ENCODE results near the gene RTBDN. TPM values are rescaled to one million over a fixed set of nuclear protein-coding genes. Genes with fewer than 3 reads are reported as not detected.

RTBDN gene
- total and polyA plus RNA-seq, 12 donors: not detected

GRCh38 chr19:12815088-12815487, 19.3 kb downstream of the RTBDN start:
- Histone ChIP-seq H3K4me3 (no peak overlapping the region), H3K9me3 (no peaks in the 10 kb centered on the region), H3K27me3 (no peaks in the 10 kb centered on the region), H3K4me1 (no peaks in the 10 kb centered on the region), H3K36me3 (peaks cover 0 to 42% (median 6%) of the 10 kb centered on the region in 9 donors), H3K27ac (no peak overlapping the region)
- TF ChIP-seq CTCF (IDR thresholded peaks at IDR 0.05): no peak
- intact Hi-C loops (cut with DNase I): loop anchor here in 1 of 10 donors (5.0 kb wide), 1 partner anchor 47 kb away; no protein-coding TSS in a partner anchor
- DNase-seq: no peak
- 94 to 96% methylated on average over 7 of the region's 7 CpGs for WGBS, 2 donors
- no peak for ATAC-seq

GRCh38 chr19:12806242-12807081, 27.9 kb downstream of the RTBDN start, which contains the start of gene RNASEH2A:
RNASEH2A (plus strand) TSS chr19:12806584; CDS start chr19:12806674, 90 bp downstream.
- ATAC-seq: peak; percentile 80 to 94 (median 92)
- peaks cover 6 to 26% (median 17%) of the 10 kb centered on the region in 9 donors for H3K4me1 ChIP-seq
- H3K9me3 ChIP-seq: no peaks in the 10 kb centered on the region
- peak; percentile 89 to 92 for DNase-seq
- TF ChIP-seq CTCF (IDR thresholded peaks at IDR 0.05): peak in 2 of 9 donors; percentile 10 to 21
- intact Hi-C loops (cut with DNase I): loop anchor here in 2 of 10 donors (5.0 to 10.0 kb wide), 2 partner anchors 36 to 102 kb away; no protein-coding TSS in a partner anchor
- H3K27ac ChIP-seq: peak within 1 kb of the TSS in 9 of 10 donors; percentile 41 to 81 (median 66)
- 4% methylated on average over 61 to 66 of the region's 66 CpGs for WGBS, 2 donors
- H3K27me3 ChIP-seq: peaks cover 0 to 12% (median 0%) of the 10 kb centered on the region in 7 donors
- peaks cover 0 to 33% (median 0%) of the 10 kb centered on the region in 9 donors for H3K36me3 ChIP-seq
- H3K4me3 ChIP-seq: peak within 1 kb of the TSS; percentile 27 to 80 (median 62)

GRCh38 chr19:12804051-12804450, 30.3 kb downstream of the RTBDN start:
- H3K4me3 ChIP-seq: no peak overlapping the region
- no peak for ATAC-seq
- no peaks in the 10 kb centered on the region for H3K9me3 ChIP-seq
- no peak overlapping the region for H3K27ac ChIP-seq
- peaks cover 6 to 42% (median 32%) of the 10 kb centered on the region in 9 donors for H3K4me1 ChIP-seq
- H3K36me3 ChIP-seq: peaks cover 0 to 28% (median 11%) of the 10 kb centered on the region in 9 donors
- 93 to 94% methylated on average over 26 of the region's 26 CpGs for WGBS, 2 donors
- no peak for TF ChIP-seq CTCF (IDR thresholded peaks at IDR 0.05)
- no peak for DNase-seq
- intact Hi-C loops (cut with DNase I): loop anchor here in 3 of 10 donors (5.0 to 10.0 kb wide), 2 partner anchors 37 to 99 kb away; no protein-coding TSS in a partner anchor
- peaks cover 0 to 12% (median 0%) of the 10 kb centered on the region in 7 donors for H3K27me3 ChIP-seq

Data from heart right ventricle (tissue), 16 donors.